HL-60 (cell line): ENCODE data around the gene SLC35F3.

ENCODE experiments used
- POLR2AphosphoS5 ChIP-seq: IDR thresholded peaks from 2 replicates; pipeline ENCODE4 v1.6.1; 2012; ENCODE audit warnings: low read depth
- TF ChIP-seq, protein P1 (sequence below): IDR thresholded peaks from one replicate; pipeline ENCODE4 v1.5.1; 2011; ENCODE audit warnings: low read length, control low read depth, inconsistent platforms; ENCODE audit not compliant: insufficient read depth
- TF ChIP-seq, protein P2 (sequence below): IDR thresholded peaks from 2 replicates; pipeline ENCODE4 v1.6.1; 2012; ENCODE audit warnings: low read depth; ENCODE audit not compliant: insufficient replicate concordance

DNA sequence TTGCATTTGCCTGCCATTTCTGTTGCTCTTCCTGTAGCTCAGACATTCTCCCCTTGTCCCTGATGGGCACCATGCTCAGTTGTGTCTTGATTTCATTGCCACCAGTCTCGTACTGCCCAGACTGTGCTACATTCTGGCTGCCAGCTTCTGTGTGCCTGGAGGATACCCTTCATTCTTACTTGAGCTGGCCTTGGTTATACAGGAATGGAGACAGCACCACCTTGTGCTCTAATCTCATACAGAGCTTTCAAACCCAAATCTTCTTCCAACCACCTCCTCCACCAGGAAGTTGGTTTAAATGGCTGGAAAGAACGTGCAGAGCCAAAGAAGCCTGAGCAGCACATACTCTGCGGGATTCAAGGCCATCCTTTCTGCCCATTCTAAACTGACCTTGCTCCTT is 165.3 kb downstream of the SLC35F3 start:
- TF ChIP-seq, protein P1, sequence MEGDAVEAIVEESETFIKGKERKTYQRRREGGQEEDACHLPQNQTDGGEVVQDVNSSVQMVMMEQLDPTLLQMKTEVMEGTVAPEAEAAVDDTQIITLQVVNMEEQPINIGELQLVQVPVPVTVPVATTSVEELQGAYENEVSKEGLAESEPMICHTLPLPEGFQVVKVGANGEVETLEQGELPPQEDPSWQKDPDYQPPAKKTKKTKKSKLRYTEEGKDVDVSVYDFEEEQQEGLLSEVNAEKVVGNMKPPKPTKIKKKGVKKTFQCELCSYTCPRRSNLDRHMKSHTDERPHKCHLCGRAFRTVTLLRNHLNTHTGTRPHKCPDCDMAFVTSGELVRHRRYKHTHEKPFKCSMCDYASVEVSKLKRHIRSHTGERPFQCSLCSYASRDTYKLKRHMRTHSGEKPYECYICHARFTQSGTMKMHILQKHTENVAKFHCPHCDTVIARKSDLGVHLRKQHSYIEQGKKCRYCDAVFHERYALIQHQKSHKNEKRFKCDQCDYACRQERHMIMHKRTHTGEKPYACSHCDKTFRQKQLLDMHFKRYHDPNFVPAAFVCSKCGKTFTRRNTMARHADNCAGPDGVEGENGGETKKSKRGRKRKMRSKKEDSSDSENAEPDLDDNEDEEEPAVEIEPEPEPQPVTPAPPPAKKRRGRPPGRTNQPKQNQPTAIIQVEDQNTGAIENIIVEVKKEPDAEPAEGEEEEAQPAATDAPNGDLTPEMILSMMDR, result no peak
- TF ChIP-seq, protein P2, sequence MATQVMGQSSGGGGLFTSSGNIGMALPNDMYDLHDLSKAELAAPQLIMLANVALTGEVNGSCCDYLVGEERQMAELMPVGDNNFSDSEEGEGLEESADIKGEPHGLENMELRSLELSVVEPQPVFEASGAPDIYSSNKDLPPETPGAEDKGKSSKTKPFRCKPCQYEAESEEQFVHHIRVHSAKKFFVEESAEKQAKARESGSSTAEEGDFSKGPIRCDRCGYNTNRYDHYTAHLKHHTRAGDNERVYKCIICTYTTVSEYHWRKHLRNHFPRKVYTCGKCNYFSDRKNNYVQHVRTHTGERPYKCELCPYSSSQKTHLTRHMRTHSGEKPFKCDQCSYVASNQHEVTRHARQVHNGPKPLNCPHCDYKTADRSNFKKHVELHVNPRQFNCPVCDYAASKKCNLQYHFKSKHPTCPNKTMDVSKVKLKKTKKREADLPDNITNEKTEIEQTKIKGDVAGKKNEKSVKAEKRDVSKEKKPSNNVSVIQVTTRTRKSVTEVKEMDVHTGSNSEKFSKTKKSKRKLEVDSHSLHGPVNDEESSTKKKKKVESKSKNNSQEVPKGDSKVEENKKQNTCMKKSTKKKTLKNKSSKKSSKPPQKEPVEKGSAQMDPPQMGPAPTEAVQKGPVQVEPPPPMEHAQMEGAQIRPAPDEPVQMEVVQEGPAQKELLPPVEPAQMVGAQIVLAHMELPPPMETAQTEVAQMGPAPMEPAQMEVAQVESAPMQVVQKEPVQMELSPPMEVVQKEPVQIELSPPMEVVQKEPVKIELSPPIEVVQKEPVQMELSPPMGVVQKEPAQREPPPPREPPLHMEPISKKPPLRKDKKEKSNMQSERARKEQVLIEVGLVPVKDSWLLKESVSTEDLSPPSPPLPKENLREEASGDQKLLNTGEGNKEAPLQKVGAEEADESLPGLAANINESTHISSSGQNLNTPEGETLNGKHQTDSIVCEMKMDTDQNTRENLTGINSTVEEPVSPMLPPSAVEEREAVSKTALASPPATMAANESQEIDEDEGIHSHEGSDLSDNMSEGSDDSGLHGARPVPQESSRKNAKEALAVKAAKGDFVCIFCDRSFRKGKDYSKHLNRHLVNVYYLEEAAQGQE, result no peak
- no peak for TF ChIP-seq POLR2AphosphoS5
